ENCODE results near the gene PLD6. TPM values are rescaled to one million over a fixed set of nuclear protein-coding genes. Genes with fewer than 3 reads are reported as not detected.

The PLD6 gene
- total and polyA plus RNA-seq, 2 donors (not counting 1 experiment from before 2014, with no cell fraction given), result 2.5 to 7.8 TPM

- Histone ChIP-seq H3K4me2 (ENCODE audit: extremely low read depth, insufficient read depth, low read length) (no peak overlapping the region), H2AFZ (ENCODE audit: low read length) (no peak overlapping the region), H3K4me3 (replicated peaks in 1 of 4; ENCODE audit: control extremely low read depth in 1 of 4, insufficient read depth in 1 of 4, low read depth in 3 of 4, low read length in 4 of 4) (no peak overlapping the region), H3K36me3 (ENCODE audit: control insufficient read depth, insufficient read depth, low read length) (peaks cover 40% of the 10 kb centered on the region), H3K9ac (ENCODE audit: insufficient read depth, low read length) (no peak overlapping the region), H3K27me3 (ENCODE audit: control insufficient read depth, insufficient read depth, low read length) (no peaks in the 10 kb centered on the region), H3K79me2 (ENCODE audit: control insufficient read depth, insufficient read depth, low read length) (no peaks in the 10 kb centered on the region), H4K20me1 (ENCODE audit: control insufficient read depth, extremely low read depth, insufficient read depth, low read length) (no peaks in the 10 kb centered on the region), H3K27ac (ENCODE audit: insufficient read depth, low read length) (no peak overlapping the region), H3K4me1 (ENCODE audit: control insufficient read depth, extremely low read depth, insufficient read depth, low read length) (no peaks in the 10 kb centered on the region), H3K9me3 (ENCODE audit: control insufficient read depth, insufficient read depth, low read depth, low read length) (no peaks in the 10 kb centered on the region)
- no peak for DNase-seq (ENCODE audit: low read depth in 2 of 2)
- TF ChIP-seq, protein P1, sequence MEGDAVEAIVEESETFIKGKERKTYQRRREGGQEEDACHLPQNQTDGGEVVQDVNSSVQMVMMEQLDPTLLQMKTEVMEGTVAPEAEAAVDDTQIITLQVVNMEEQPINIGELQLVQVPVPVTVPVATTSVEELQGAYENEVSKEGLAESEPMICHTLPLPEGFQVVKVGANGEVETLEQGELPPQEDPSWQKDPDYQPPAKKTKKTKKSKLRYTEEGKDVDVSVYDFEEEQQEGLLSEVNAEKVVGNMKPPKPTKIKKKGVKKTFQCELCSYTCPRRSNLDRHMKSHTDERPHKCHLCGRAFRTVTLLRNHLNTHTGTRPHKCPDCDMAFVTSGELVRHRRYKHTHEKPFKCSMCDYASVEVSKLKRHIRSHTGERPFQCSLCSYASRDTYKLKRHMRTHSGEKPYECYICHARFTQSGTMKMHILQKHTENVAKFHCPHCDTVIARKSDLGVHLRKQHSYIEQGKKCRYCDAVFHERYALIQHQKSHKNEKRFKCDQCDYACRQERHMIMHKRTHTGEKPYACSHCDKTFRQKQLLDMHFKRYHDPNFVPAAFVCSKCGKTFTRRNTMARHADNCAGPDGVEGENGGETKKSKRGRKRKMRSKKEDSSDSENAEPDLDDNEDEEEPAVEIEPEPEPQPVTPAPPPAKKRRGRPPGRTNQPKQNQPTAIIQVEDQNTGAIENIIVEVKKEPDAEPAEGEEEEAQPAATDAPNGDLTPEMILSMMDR (conservative IDR thresholded peaks at IDR 0.05 in 1 of 2, IDR thresholded peaks at IDR 0.05 in 1 of 2; ENCODE audit: low read depth in 1 of 2, low read length in 2 of 2), result no peak
- no peak for TF ChIP-seq EZH2 (IDR thresholded peaks at IDR 0.05; ENCODE audit: low read length, missing control alignments)
Measured at GRCh38 chr17:17172001-17172939, 33.9 kb downstream of the PLD6 start.

GRCh38 chr17:17171186-17171585 is 34.9 kb downstream of the PLD6 start:
- Histone ChIP-seq H3K9ac (ENCODE audit: insufficient read depth, low read length) (no peak overlapping the region), H3K4me1 (ENCODE audit: control insufficient read depth, extremely low read depth, insufficient read depth, low read length) (no peaks in the 10 kb centered on the region), H3K4me2 (ENCODE audit: extremely low read depth, insufficient read depth, low read length) (no peak overlapping the region), H2AFZ (ENCODE audit: low read length) (no peak overlapping the region), H3K36me3 (ENCODE audit: control insufficient read depth, insufficient read depth, low read length) (peaks cover 39% of the 10 kb centered on the region), H3K27ac (ENCODE audit: insufficient read depth, low read length) (no peak overlapping the region), H3K27me3 (ENCODE audit: control insufficient read depth, insufficient read depth, low read length) (no peaks in the 10 kb centered on the region), H3K9me3 (ENCODE audit: control insufficient read depth, insufficient read depth, low read depth, low read length) (no peaks in the 10 kb centered on the region), H3K4me3 (replicated peaks in 1 of 4; ENCODE audit: control extremely low read depth in 1 of 4, insufficient read depth in 1 of 4, low read depth in 3 of 4, low read length in 4 of 4) (no peak overlapping the region), H3K79me2 (ENCODE audit: control insufficient read depth, insufficient read depth, low read length) (no peaks in the 10 kb centered on the region), H4K20me1 (ENCODE audit: control insufficient read depth, extremely low read depth, insufficient read depth, low read length) (no peaks in the 10 kb centered on the region)
- no peak for TF ChIP-seq EZH2 (IDR thresholded peaks at IDR 0.05; ENCODE audit: low read length, missing control alignments)
- TF ChIP-seq, protein P1 (conservative IDR thresholded peaks at IDR 0.05 in 1 of 2, IDR thresholded peaks at IDR 0.05 in 1 of 2; ENCODE audit: low read depth in 1 of 2, low read length in 2 of 2), result no peak
- no peak for DNase-seq (ENCODE audit: low read depth in 2 of 2)

- Histone ChIP-seq H3K4me1 (ENCODE audit: control insufficient read depth, extremely low read depth, insufficient read depth, low read length) (no peaks in the 10 kb centered on the region), H3K4me2 (ENCODE audit: extremely low read depth, insufficient read depth, low read length) (no peak overlapping the region), H3K79me2 (ENCODE audit: control insufficient read depth, insufficient read depth, low read length) (no peaks in the 10 kb centered on the region), H3K27me3 (ENCODE audit: control insufficient read depth, insufficient read depth, low read length) (no peaks in the 10 kb centered on the region), H4K20me1 (ENCODE audit: control insufficient read depth, extremely low read depth, insufficient read depth, low read length) (no peaks in the 10 kb centered on the region), H3K27ac (ENCODE audit: insufficient read depth, low read length) (no peak overlapping the region), H3K9ac (ENCODE audit: insufficient read depth, low read length) (no peak overlapping the region), H3K9me3 (ENCODE audit: control insufficient read depth, insufficient read depth, low read depth, low read length) (no peaks in the 10 kb centered on the region), H3K36me3 (ENCODE audit: control insufficient read depth, insufficient read depth, low read length) (peaks cover 38% of the 10 kb centered on the region), H2AFZ (ENCODE audit: low read length) (no peak overlapping the region), H3K4me3 (replicated peaks in 1 of 4; ENCODE audit: control extremely low read depth in 1 of 4, insufficient read depth in 1 of 4, low read depth in 3 of 4, low read length in 4 of 4) (no peak overlapping the region)
- TF ChIP-seq, protein P1 (conservative IDR thresholded peaks at IDR 0.05 in 1 of 2, IDR thresholded peaks at IDR 0.05 in 1 of 2; ENCODE audit: low read depth in 1 of 2, low read length in 2 of 2), result no peak
- no peak for TF ChIP-seq EZH2 (IDR thresholded peaks at IDR 0.05; ENCODE audit: low read length, missing control alignments)
- peak in 1 of 2 donors; percentile 47 for DNase-seq (ENCODE audit: low read depth in 2 of 2)
Measured at GRCh38 chr17:17170346-17170985, 35.7 kb downstream of the PLD6 start.

Data from fibroblast of lung (primary cell).